Measurements from ENCODE around the gene NDUFAB1.

The NDUFAB1 gene

DNA sequence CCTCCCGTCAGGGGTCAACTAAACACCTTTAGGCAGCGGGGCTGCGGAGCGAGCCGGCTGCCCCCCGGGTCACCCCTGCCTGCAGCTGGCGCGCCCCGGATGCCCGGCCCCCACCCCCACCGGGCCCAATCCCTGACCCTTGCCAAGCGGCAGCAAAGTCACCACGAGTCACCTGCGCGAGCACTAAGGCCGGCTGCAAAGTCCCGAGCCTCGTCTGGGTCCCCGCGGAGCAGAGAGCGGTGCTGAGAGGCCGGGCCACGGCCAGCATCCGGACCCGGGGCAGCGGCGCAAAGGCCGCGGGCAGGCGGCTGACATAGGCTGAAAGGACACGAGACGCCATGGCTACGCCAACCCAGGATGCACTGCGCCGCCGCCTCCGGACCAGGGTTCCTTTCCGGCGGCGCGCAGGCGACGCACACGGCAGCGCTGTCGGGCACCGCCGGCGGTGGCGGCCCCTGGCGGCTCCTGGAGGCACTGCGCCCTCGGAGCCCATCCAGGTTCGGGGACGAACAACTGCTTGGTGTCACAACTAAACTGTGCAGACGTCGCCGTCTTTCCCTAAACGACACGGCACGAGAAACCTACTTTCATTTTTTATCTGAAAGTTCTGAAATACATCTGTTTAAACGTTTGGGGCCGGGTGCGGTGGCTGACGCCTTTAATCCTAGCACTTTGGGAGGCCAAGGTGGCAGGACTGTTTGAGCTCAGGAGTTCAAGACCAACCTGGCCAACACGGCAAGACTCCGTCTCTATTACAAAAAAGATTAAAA lies at the start of gene NDUFAB1 (continued):
- no peak for TF ChIP-seq ZNF24 (tag by site-specific recombination; IDR thresholded peaks at IDR 0.05)
- TF ChIP-seq ZNF350 (tag by site-specific recombination; IDR thresholded peaks at IDR 0.05) = no peak
- TF ChIP-seq ZNF10 (tag by site-specific recombination; IDR thresholded peaks at IDR 0.05) = peak; percentile 73
- no peak for TF ChIP-seq ZNF837 (tag by site-specific recombination; IDR thresholded peaks at IDR 0.05)
- peak; percentile 53; the same call in 1 of the 2 replicates for TF ChIP-seq ZNF580 (tag by site-specific recombination; IDR thresholded peaks at IDR 0.05)
- no peak; the same call in 1 of the 2 replicates for TF ChIP-seq ZNF394 (tag by site-specific recombination; IDR thresholded peaks at IDR 0.05; ENCODE audit: borderline replicate concordance)
- TF ChIP-seq, protein P1, sequence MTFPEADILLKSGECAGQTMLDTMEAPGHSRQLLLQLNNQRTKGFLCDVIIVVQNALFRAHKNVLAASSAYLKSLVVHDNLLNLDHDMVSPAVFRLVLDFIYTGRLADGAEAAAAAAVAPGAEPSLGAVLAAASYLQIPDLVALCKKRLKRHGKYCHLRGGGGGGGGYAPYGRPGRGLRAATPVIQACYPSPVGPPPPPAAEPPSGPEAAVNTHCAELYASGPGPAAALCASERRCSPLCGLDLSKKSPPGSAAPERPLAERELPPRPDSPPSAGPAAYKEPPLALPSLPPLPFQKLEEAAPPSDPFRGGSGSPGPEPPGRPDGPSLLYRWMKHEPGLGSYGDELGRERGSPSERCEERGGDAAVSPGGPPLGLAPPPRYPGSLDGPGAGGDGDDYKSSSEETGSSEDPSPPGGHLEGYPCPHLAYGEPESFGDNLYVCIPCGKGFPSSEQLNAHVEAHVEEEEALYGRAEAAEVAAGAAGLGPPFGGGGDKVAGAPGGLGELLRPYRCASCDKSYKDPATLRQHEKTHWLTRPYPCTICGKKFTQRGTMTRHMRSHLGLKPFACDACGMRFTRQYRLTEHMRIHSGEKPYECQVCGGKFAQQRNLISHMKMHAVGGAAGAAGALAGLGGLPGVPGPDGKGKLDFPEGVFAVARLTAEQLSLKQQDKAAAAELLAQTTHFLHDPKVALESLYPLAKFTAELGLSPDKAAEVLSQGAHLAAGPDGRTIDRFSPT (tag by site-specific recombination; IDR thresholded peaks at IDR 0.05) = no peak
- no peak for TF ChIP-seq ZNF354C (tag by site-specific recombination; IDR thresholded peaks at IDR 0.05; ENCODE audit: borderline replicate concordance, low read depth)
- TF ChIP-seq OSR2 (tag by site-specific recombination; IDR thresholded peaks at IDR 0.05) = no peak
- TF ChIP-seq KLF8 (tag by site-specific recombination; IDR thresholded peaks at IDR 0.05) = no peak
- no peak for TF ChIP-seq ZNF274 (IDR thresholded peaks at IDR 0.05; ENCODE audit: low read length)
- no peak for TF ChIP-seq ZNF274 (tag by site-specific recombination; IDR thresholded peaks at IDR 0.05; ENCODE audit: borderline replicate concordance)
- no peak for TF ChIP-seq GLI4 (tag by site-specific recombination; IDR thresholded peaks at IDR 0.05)
- peak; percentile 74 for TF ChIP-seq ZFHX2 (tag by site-specific recombination; conservative IDR thresholded peaks at IDR 0.05)
- TF ChIP-seq ZNF157 (tag by site-specific recombination; IDR thresholded peaks at IDR 0.05) = no peak
- no peak for TF ChIP-seq ZNF155 (tag by site-specific recombination; IDR thresholded peaks at IDR 0.05)
- TF ChIP-seq, protein P2, sequence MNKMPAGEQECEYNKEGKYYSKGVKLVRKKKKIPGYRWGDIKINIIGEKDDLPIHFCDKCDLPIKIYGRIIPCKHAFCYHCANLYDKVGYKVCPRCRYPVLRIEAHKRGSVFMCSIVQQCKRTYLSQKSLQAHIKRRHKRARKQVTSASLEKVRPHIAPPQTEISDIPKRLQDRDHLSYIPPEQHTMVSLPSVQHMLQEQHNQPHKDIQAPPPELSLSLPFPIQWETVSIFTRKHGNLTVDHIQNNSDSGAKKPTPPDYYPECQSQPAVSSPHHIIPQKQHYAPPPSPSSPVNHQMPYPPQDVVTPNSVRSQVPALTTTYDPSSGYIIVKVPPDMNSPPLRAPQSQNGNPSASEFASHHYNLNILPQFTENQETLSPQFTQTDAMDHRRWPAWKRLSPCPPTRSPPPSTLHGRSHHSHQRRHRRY (tag by site-specific recombination; IDR thresholded peaks at IDR 0.05) = no peak
- peak; percentile 79 for TF ChIP-seq KLF16 (tag by site-specific recombination; IDR thresholded peaks at IDR 0.05)
- peak; percentile 88 for TF ChIP-seq YY2 (tag by site-specific recombination; IDR thresholded peaks at IDR 0.05)
- peak; percentile 44 for TF ChIP-seq ZNF629 (tag by site-specific recombination; IDR thresholded peaks at IDR 0.05)
- no peak for TF ChIP-seq BCL11A (tag by site-specific recombination; IDR thresholded peaks at IDR 0.05; ENCODE audit: low read depth)
- TF ChIP-seq ATF2 (tag by site-specific recombination; IDR thresholded peaks at IDR 0.05; ENCODE audit: low read depth) = no peak
- TF ChIP-seq, protein P3, sequence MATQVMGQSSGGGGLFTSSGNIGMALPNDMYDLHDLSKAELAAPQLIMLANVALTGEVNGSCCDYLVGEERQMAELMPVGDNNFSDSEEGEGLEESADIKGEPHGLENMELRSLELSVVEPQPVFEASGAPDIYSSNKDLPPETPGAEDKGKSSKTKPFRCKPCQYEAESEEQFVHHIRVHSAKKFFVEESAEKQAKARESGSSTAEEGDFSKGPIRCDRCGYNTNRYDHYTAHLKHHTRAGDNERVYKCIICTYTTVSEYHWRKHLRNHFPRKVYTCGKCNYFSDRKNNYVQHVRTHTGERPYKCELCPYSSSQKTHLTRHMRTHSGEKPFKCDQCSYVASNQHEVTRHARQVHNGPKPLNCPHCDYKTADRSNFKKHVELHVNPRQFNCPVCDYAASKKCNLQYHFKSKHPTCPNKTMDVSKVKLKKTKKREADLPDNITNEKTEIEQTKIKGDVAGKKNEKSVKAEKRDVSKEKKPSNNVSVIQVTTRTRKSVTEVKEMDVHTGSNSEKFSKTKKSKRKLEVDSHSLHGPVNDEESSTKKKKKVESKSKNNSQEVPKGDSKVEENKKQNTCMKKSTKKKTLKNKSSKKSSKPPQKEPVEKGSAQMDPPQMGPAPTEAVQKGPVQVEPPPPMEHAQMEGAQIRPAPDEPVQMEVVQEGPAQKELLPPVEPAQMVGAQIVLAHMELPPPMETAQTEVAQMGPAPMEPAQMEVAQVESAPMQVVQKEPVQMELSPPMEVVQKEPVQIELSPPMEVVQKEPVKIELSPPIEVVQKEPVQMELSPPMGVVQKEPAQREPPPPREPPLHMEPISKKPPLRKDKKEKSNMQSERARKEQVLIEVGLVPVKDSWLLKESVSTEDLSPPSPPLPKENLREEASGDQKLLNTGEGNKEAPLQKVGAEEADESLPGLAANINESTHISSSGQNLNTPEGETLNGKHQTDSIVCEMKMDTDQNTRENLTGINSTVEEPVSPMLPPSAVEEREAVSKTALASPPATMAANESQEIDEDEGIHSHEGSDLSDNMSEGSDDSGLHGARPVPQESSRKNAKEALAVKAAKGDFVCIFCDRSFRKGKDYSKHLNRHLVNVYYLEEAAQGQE (tag by site-specific recombination; IDR thresholded peaks at IDR 0.05) = no peak; the same call in 1 of the 2 replicates
- TF ChIP-seq ZNF311 (tag by site-specific recombination; IDR thresholded peaks at IDR 0.05; ENCODE audit: borderline replicate concordance) = no peak
- peak; percentile 32; the same call in 1 of the 2 replicates for TF ChIP-seq SP2 (tag by site-specific recombination; IDR thresholded peaks at IDR 0.05)
- TF ChIP-seq ZNF664 (tag by site-specific recombination; IDR thresholded peaks at IDR 0.05) = no peak
- TF ChIP-seq, protein P4, sequence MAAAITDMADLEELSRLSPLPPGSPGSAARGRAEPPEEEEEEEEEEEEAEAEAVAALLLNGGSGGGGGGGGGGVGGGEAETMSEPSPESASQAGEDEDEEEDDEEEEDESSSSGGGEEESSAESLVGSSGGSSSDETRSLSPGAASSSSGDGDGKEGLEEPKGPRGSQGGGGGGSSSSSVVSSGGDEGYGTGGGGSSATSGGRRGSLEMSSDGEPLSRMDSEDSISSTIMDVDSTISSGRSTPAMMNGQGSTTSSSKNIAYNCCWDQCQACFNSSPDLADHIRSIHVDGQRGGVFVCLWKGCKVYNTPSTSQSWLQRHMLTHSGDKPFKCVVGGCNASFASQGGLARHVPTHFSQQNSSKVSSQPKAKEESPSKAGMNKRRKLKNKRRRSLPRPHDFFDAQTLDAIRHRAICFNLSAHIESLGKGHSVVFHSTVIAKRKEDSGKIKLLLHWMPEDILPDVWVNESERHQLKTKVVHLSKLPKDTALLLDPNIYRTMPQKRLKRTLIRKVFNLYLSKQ (tag by site-specific recombination; IDR thresholded peaks at IDR 0.05; ENCODE audit: borderline replicate concordance) = no peak
- peak; percentile 43; the same call in 1 of the 2 replicates for TF ChIP-seq KLF10 (tag by site-specific recombination; IDR thresholded peaks at IDR 0.05)
- no peak for TF ChIP-seq ZNF140 (tag by site-specific recombination; IDR thresholded peaks at IDR 0.05)
- no peak for TF ChIP-seq ZNF701 (tag by site-specific recombination; IDR thresholded peaks at IDR 0.05)

Measured in HEK293 (cell line).